ENCODE measurements around the gene DAGLB.

Gene DAGLB

GRCh38 chr7:6406121-6406520 lies 41.6 kb downstream of the DAGLB start:
- Histone ChIP-seq H3K9ac (ENCODE audit: low read length) (no peak overlapping the region), H3K36me3 (replicated peaks; ENCODE audit: insufficient read depth, low read length) (peaks cover 27% of the 10 kb centered on the region), H3K27me3 (replicated peaks; ENCODE audit: insufficient read depth, low read length) (no peaks in the 10 kb centered on the region), H3F3A (ENCODE audit: insufficient read depth, low read length) (peaks cover 2% of the 10 kb centered on the region; the same call in 1 of the 2 replicates), H3K9me3 (replicated peaks; ENCODE audit: insufficient read depth, low read length) (no peaks in the 10 kb centered on the region), H4K20me1 (ENCODE audit: insufficient read depth, low read length) (peaks cover 3% of the 10 kb centered on the region; the same call in 1 of the 2 replicates), H3K27ac (ENCODE audit: low read length) (no peak overlapping the region), H2AFZ (ENCODE audit: low read length) (no peak overlapping the region), H3K4me1 (ENCODE audit: low read length) (no peaks in the 10 kb centered on the region), H3K9me2 (replicated peaks; ENCODE audit: insufficient read depth, low read length) (no peaks in the 10 kb centered on the region), H3K4me3 (ENCODE audit: low read length) (no peak overlapping the region), H3K4me2 (ENCODE audit: low read depth, low read length) (no peak overlapping the region), H3K79me2 (ENCODE audit: low read length) (peaks cover 19% of the 10 kb centered on the region)
- TF ChIP-seq CTCF (IDR thresholded peaks at IDR 0.05; ENCODE audit: low read length): no peak
- TF ChIP-seq EZH2phosphoT487 (IDR thresholded peaks at IDR 0.05; ENCODE audit: low read length): no peak
- no peak for TF ChIP-seq EZH2 (optimal IDR thresholded peaks at IDR 0.05; ENCODE audit: low read depth, low read length)
- no peak for DNase-seq

- H3K4me1 ChIP-seq (ENCODE audit: low read length): no peaks in the 10 kb centered on the region
- H2AFZ ChIP-seq (ENCODE audit: low read length): no peak overlapping the region
- no peak overlapping the region for H3K9ac ChIP-seq (ENCODE audit: low read length)
- H4K20me1 ChIP-seq (ENCODE audit: insufficient read depth, low read length): peaks cover 6% of the 10 kb centered on the region; the same call in 1 of the 2 replicates
- no peak overlapping the region for H3K4me2 ChIP-seq (ENCODE audit: low read depth, low read length)
- H3K36me3 ChIP-seq (replicated peaks; ENCODE audit: insufficient read depth, low read length): peaks cover 20% of the 10 kb centered on the region
- no peaks in the 10 kb centered on the region for H3K9me3 ChIP-seq (replicated peaks; ENCODE audit: insufficient read depth, low read length)
- peaks cover 37% of the 10 kb centered on the region for H3K79me2 ChIP-seq (ENCODE audit: low read length)
- no peak for DNase-seq
- TF ChIP-seq EZH2phosphoT487 (IDR thresholded peaks at IDR 0.05; ENCODE audit: low read length): no peak
- TF ChIP-seq EZH2 (optimal IDR thresholded peaks at IDR 0.05; ENCODE audit: low read depth, low read length): no peak
- no peak for TF ChIP-seq CTCF (IDR thresholded peaks at IDR 0.05; ENCODE audit: low read length)
- no peaks in the 10 kb centered on the region for H3K9me2 ChIP-seq (replicated peaks; ENCODE audit: insufficient read depth, low read length)
- H3K4me3 ChIP-seq (ENCODE audit: low read length): no peak overlapping the region
- no peak overlapping the region for H3K27ac ChIP-seq (ENCODE audit: low read length)
- H3F3A ChIP-seq (ENCODE audit: insufficient read depth, low read length): peaks cover 2% of the 10 kb centered on the region; the same call in 1 of the 2 replicates
- H3K27me3 ChIP-seq (replicated peaks; ENCODE audit: insufficient read depth, low read length): no peaks in the 10 kb centered on the region
Measured at GRCh38 chr7:6403907-6404306, 43.8 kb downstream of the DAGLB start.

GRCh38 chr7:6402741-6403140 lies 45.0 kb downstream of the DAGLB start:
- Histone ChIP-seq H3K79me2 (ENCODE audit: low read length) (peaks cover 49% of the 10 kb centered on the region), H3K27me3 (replicated peaks; ENCODE audit: insufficient read depth, low read length) (no peaks in the 10 kb centered on the region), H3K4me3 (ENCODE audit: low read length) (no peak overlapping the region), H3K36me3 (replicated peaks; ENCODE audit: insufficient read depth, low read length) (peaks cover 20% of the 10 kb centered on the region), H2AFZ (ENCODE audit: low read length) (no peak overlapping the region), H3K27ac (ENCODE audit: low read length) (no peak overlapping the region), H3K9me2 (replicated peaks; ENCODE audit: insufficient read depth, low read length) (no peaks in the 10 kb centered on the region), H3F3A (ENCODE audit: insufficient read depth, low read length) (peaks cover 2% of the 10 kb centered on the region; the same call in 1 of the 2 replicates), H3K4me1 (ENCODE audit: low read length) (no peaks in the 10 kb centered on the region), H3K9me3 (replicated peaks; ENCODE audit: insufficient read depth, low read length) (no peaks in the 10 kb centered on the region), H4K20me1 (ENCODE audit: insufficient read depth, low read length) (peaks cover 16% of the 10 kb centered on the region), H3K4me2 (ENCODE audit: low read depth, low read length) (no peak overlapping the region), H3K9ac (ENCODE audit: low read length) (no peak overlapping the region)
- TF ChIP-seq CTCF (IDR thresholded peaks at IDR 0.05; ENCODE audit: low read length): no peak
- no peak for TF ChIP-seq EZH2 (optimal IDR thresholded peaks at IDR 0.05; ENCODE audit: low read depth, low read length)
- TF ChIP-seq EZH2phosphoT487 (IDR thresholded peaks at IDR 0.05; ENCODE audit: low read length): no peak
- no peak for DNase-seq
